Stimulated activated CD4-positive, alpha-beta T cell treated with anti-CD3 and anti-CD28 coated beads, Interleukin-4, amount 100 ng/mL, for 24 hours (primary cell): ENCODE measurements around the gene PAIP2B.
A peak's percentile ranks its signal among the peaks of the same experiment; 100 is the strongest.
"Not testable (repeated sequence)": the region's sequence is repeated elsewhere in the genome, so short reads cannot be mapped to it uniquely, and the experiment has no call there.

Source experiments
- DNase-seq: peaks from one replicate; pipeline ENCODE4 v3.0.0-alpha.2; 2020

Gene PAIP2B

GRCh38 chr2:71226965-71227560 lies at the start of gene PAIP2B:
TSS of gene PAIP2B (minus strand) at chr2:71227103. CDS start at chr2:71202589, 24,514 bp downstream.
- peak; percentile 99 for DNase-seq

GRCh38 chr2:71275939-71276310 lies 49.0 kb upstream of the PAIP2B start:
- DNase-seq = no peak

GRCh38 chr2:71269511-71270090 lies 42.7 kb upstream of the PAIP2B start:
- no peak for DNase-seq

GRCh38 chr2:71263386-71263785 lies 36.5 kb upstream of the PAIP2B start:
- DNase-seq = no peak

- DNase-seq = no peak
These were observed 34.6 kb upstream of the PAIP2B start for GRCh38 chr2:71261534-71261933.

GRCh38 chr2:71256421-71256820 lies 29.5 kb upstream of the PAIP2B start:
- DNase-seq = no peak

GRCh38 chr2:71254776-71255175 lies 27.9 kb upstream of the PAIP2B start:
- no peak for DNase-seq

- no peak for DNase-seq
These were observed 27.2 kb upstream of the PAIP2B start for GRCh38 chr2:71254078-71254477.

GRCh38 chr2:71253476-71253875 lies 26.6 kb upstream of the PAIP2B start:
- no peak for DNase-seq

- DNase-seq = no peak
These were observed 26.0 kb upstream of the PAIP2B start for GRCh38 chr2:71252862-71253261.

GRCh38 chr2:71250935-71251334 lies 24.0 kb upstream of the PAIP2B start:
- no peak for DNase-seq

GRCh38 chr2:71244302-71244660 lies 17.4 kb upstream of the PAIP2B start:
- DNase-seq = no peak

GRCh38 chr2:71243634-71244301 lies 16.9 kb upstream of the PAIP2B start:
- no peak for DNase-seq

GRCh38 chr2:71240794-71241193 lies 13.9 kb upstream of the PAIP2B start:
- DNase-seq = no peak

- DNase-seq = no peak
These were observed 11.2 kb upstream of the PAIP2B start for GRCh38 chr2:71238089-71238488.

GRCh38 chr2:71235930-71236587 lies 9.2 kb upstream of the PAIP2B start:
- no peak for DNase-seq

- not testable (repeated sequence) for DNase-seq
These were observed 6.2 kb upstream of the PAIP2B start for GRCh38 chr2:71233072-71233471.

- peak; percentile 27 for DNase-seq
These were observed 573 bp downstream of the PAIP2B start for GRCh38 chr2:71226096-71226964.

GRCh38 chr2:71224935-71225334 lies 2.0 kb downstream of the PAIP2B start:
- DNase-seq = no peak

- DNase-seq = no peak
These were observed 2.4 kb downstream of the PAIP2B start for GRCh38 chr2:71224457-71224856.

- no peak for DNase-seq
These were observed 3.1 kb downstream of the PAIP2B start for GRCh38 chr2:71223767-71224333.

- DNase-seq = no peak
These were observed 6.2 kb downstream of the PAIP2B start for GRCh38 chr2:71220743-71221142.

- no peak for DNase-seq
These were observed 10.4 kb downstream of the PAIP2B start for GRCh38 chr2:71216501-71216900.
